ENCODE data around the gene FAF1.

Gene FAF1

GRCh38 chr1:50526431-50526830 lies 433.6 kb downstream of the FAF1 start:
- H3K4me2 ChIP-seq (ENCODE audit: low read length): no peak overlapping the region
- H3K27me3 ChIP-seq (ENCODE audit: control insufficient read depth, insufficient read depth, low read length): no peaks in the 10 kb centered on the region
- H3K9ac ChIP-seq (ENCODE audit: low read depth, low read length): no peak overlapping the region
- H3K4me1 ChIP-seq (ENCODE audit: control insufficient read depth, insufficient read depth, low read length): no peaks in the 10 kb centered on the region
- no peaks in the 10 kb centered on the region for H3K9me3 ChIP-seq (replicated peaks; ENCODE audit: low read length)
- no peaks in the 10 kb centered on the region for H3K36me3 ChIP-seq (ENCODE audit: insufficient read depth, low read length)
- H3K4me3 ChIP-seq (ENCODE audit: low read length): no peak overlapping the region

DNA sequence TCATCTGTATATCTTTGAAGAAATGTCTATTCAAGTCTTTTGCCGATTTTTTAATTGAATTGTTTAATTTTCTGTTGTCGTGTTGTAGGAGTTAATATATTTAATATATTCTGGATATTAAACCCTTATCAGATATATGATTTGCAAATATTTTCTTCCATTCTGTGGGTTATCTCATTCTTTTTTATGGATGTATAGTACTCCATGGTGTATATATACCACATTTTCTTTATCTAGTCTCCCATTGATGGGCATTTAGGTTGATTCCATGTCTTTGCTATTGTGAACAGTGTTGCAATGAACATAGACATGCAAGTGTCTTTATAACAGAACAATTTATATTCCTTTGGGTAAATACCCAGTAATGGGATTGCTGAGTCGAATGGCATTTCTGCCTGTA lies 436.5 kb downstream of the FAF1 start:
- Histone ChIP-seq H3K4me1 (ENCODE audit: control insufficient read depth, insufficient read depth, low read length) (no peaks in the 10 kb centered on the region), H3K4me2 (ENCODE audit: low read length) (no peak overlapping the region), H3K36me3 (ENCODE audit: insufficient read depth, low read length) (no peaks in the 10 kb centered on the region), H3K9ac (ENCODE audit: low read depth, low read length) (no peak overlapping the region), H3K27me3 (ENCODE audit: control insufficient read depth, insufficient read depth, low read length) (no peaks in the 10 kb centered on the region), H3K4me3 (ENCODE audit: low read length) (no peak overlapping the region), H3K9me3 (replicated peaks; ENCODE audit: low read length) (no peaks in the 10 kb centered on the region)

DNA sequence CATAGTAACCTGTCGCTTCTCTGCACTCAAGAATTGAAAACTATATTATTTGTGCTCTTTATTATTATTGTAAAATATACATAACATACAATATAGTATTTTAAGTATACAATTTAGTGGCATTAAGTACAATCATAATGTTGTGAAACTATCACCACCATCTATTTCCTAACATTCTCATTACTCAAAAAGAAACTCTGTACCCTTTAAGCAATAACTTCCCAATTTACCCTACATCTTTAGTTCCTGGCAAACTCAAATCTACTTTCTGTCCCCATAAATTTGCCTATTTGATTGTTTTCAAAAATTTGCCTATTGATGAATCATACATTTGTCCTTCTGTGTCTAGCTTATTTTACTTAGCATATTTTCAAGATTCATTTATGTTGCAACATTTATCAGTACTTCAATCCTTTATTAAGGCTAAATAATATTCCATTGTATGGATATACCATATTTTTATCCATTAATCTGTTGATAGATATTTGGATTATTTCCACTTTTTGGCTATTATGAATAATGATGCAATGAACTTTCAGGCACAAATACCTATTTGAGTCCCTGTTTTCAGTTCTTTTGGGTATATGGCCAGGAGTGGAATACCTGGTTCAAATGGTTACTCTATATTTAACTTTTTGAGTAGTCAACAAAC lies 437.2 kb downstream of the FAF1 start:
- Histone ChIP-seq H3K4me3 (ENCODE audit: low read length) (no peak overlapping the region), H3K4me1 (ENCODE audit: control insufficient read depth, insufficient read depth, low read length) (no peaks in the 10 kb centered on the region), H3K36me3 (ENCODE audit: insufficient read depth, low read length) (no peaks in the 10 kb centered on the region), H3K9me3 (replicated peaks; ENCODE audit: low read length) (no peaks in the 10 kb centered on the region), H3K27me3 (ENCODE audit: control insufficient read depth, insufficient read depth, low read length) (no peaks in the 10 kb centered on the region), H3K4me2 (ENCODE audit: low read length) (no peak overlapping the region), H3K9ac (ENCODE audit: low read depth, low read length) (no peak overlapping the region)

DNA sequence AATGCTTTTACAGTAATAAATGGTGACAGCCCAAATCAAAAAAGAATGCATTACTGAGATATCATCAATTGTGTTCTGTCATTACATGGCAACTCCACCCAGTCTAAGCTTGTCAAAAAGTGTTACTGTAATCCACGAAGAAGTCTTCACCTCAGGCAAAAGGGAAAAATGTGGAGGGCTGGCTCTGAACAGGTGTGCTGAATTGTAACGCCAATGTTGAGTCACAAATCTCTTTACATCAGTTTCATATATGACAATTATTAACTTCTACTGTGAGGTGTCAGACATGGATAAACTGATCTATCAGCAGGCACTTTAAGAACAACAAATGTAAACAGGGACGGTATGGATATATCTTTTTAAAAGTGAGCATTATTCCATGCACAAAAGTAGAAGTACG lies 438.4 kb downstream of the FAF1 start:
- H3K9ac ChIP-seq (ENCODE audit: low read depth, low read length): no peak overlapping the region
- no peaks in the 10 kb centered on the region for H3K36me3 ChIP-seq (ENCODE audit: insufficient read depth, low read length)
- H3K27me3 ChIP-seq (ENCODE audit: control insufficient read depth, insufficient read depth, low read length): no peaks in the 10 kb centered on the region
- H3K4me2 ChIP-seq (ENCODE audit: low read length): no peak overlapping the region
- no peaks in the 10 kb centered on the region for H3K9me3 ChIP-seq (replicated peaks; ENCODE audit: low read length)
- H3K4me1 ChIP-seq (ENCODE audit: control insufficient read depth, insufficient read depth, low read length): no peaks in the 10 kb centered on the region
- H3K4me3 ChIP-seq (ENCODE audit: low read length): no peak overlapping the region

DNA sequence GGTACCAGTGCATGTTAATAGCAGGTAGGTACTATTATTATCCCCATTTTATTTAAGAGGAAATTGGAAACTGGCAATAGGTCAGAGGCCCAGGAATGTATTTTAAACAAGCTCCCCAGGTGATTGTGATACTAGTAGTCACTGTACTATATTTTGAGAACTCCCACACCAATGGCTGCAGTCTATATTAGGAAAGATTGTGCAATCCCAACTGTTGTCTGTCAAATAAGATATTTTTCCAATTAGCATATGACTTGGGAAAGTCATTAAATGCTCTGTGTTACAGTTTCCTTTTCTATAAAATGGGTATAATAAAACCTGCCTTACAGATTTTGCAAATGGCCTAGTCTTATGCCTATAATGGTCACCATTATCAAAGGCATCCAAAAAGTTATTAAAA lies 442.6 kb downstream of the FAF1 start:
- no peaks in the 10 kb centered on the region for H3K9me3 ChIP-seq (replicated peaks; ENCODE audit: low read length)

DNA sequence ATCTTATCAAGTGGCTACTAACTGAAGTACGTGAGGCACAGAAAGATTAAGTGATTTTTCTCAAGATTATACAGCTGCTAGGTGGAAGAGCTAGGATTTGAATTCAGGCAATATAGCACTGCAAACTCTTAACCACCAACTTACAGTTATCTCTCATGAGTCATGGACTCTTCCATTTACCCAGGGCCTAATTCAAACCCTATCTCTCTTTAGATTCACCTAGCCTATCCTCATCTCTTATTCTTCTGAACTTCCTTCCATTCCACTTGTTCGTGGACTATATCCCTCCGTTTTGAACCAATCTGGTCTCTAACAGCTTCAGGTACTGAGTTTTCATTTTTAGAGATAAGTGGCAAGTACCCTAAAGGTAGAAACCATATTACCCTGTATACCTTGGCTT lies 444.0 kb downstream of the FAF1 start:
- Histone ChIP-seq H3K27me3 (ENCODE audit: control insufficient read depth, insufficient read depth, low read length) (no peaks in the 10 kb centered on the region), H3K9me3 (replicated peaks; ENCODE audit: low read length) (no peaks in the 10 kb centered on the region), H3K9ac (ENCODE audit: low read depth, low read length) (no peak overlapping the region), H3K4me1 (ENCODE audit: control insufficient read depth, insufficient read depth, low read length) (no peaks in the 10 kb centered on the region), H3K4me2 (ENCODE audit: low read length) (no peak overlapping the region), H3K4me3 (ENCODE audit: low read length) (no peak overlapping the region), H3K36me3 (ENCODE audit: insufficient read depth, low read length) (no peaks in the 10 kb centered on the region)

More for the DNA sequence above, 442.6 kb downstream of the FAF1 start:
- Histone ChIP-seq H3K4me3 (ENCODE audit: low read length) (no peak overlapping the region), H3K36me3 (ENCODE audit: insufficient read depth, low read length) (no peaks in the 10 kb centered on the region), H3K4me1 (ENCODE audit: control insufficient read depth, insufficient read depth, low read length) (no peaks in the 10 kb centered on the region), H3K27me3 (ENCODE audit: control insufficient read depth, insufficient read depth, low read length) (no peaks in the 10 kb centered on the region), H3K4me2 (ENCODE audit: low read length) (no peak overlapping the region), H3K9ac (ENCODE audit: low read depth, low read length) (no peak overlapping the region)

- Histone ChIP-seq H3K4me1 (ENCODE audit: control insufficient read depth, insufficient read depth, low read length) (no peaks in the 10 kb centered on the region), H3K9ac (ENCODE audit: low read depth, low read length) (no peak overlapping the region), H3K4me2 (ENCODE audit: low read length) (no peak overlapping the region), H3K9me3 (replicated peaks; ENCODE audit: low read length) (peaks cover 3% of the 10 kb centered on the region), H3K27me3 (ENCODE audit: control insufficient read depth, insufficient read depth, low read length) (no peaks in the 10 kb centered on the region), H3K36me3 (ENCODE audit: insufficient read depth, low read length) (no peaks in the 10 kb centered on the region), H3K4me3 (ENCODE audit: low read length) (no peak overlapping the region)
These were observed 452.0 kb downstream of the FAF1 start for GRCh38 chr1:50508040-50508586.

GRCh38 chr1:50505427-50505826 lies 454.6 kb downstream of the FAF1 start:
- H3K9me3 ChIP-seq (replicated peaks; ENCODE audit: low read length): peaks cover 3% of the 10 kb centered on the region
- no peaks in the 10 kb centered on the region for H3K27me3 ChIP-seq (ENCODE audit: control insufficient read depth, insufficient read depth, low read length)
- H3K9ac ChIP-seq (ENCODE audit: low read depth, low read length): no peak overlapping the region
- H3K4me2 ChIP-seq (ENCODE audit: low read length): no peak overlapping the region
- no peak overlapping the region for H3K4me3 ChIP-seq (ENCODE audit: low read length)
- no peaks in the 10 kb centered on the region for H3K36me3 ChIP-seq (ENCODE audit: insufficient read depth, low read length)
- no peaks in the 10 kb centered on the region for H3K4me1 ChIP-seq (ENCODE audit: control insufficient read depth, insufficient read depth, low read length)

GRCh38 chr1:50503515-50503914 lies 456.6 kb downstream of the FAF1 start:
- Histone ChIP-seq H3K36me3 (ENCODE audit: insufficient read depth, low read length) (no peaks in the 10 kb centered on the region), H3K4me3 (ENCODE audit: low read length) (no peak overlapping the region), H3K9ac (ENCODE audit: low read depth, low read length) (no peak overlapping the region), H3K4me1 (ENCODE audit: control insufficient read depth, insufficient read depth, low read length) (no peaks in the 10 kb centered on the region), H3K27me3 (ENCODE audit: control insufficient read depth, insufficient read depth, low read length) (no peaks in the 10 kb centered on the region), H3K4me2 (ENCODE audit: low read length) (no peak overlapping the region), H3K9me3 (replicated peaks; ENCODE audit: low read length) (peaks cover 3% of the 10 kb centered on the region)

DNA sequence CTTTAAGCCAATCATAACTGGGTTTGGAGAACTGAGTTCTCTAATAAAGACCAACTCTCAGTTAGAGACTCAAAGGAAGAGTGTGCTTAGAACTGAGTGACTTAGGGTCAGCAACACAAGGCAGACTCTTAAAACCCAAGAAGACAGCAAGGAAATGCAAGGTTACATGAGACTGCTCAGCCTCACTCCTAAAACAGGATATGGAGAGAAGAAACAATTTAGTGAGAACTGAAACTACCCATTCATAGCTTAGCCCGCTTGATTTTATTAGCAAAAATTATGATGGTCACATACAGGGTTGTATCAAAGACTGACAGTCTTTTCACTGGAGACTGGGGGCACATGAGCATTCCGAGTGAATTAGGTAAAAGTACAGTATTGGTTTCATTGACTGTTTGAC lies 457.9 kb downstream of the FAF1 start:
- Histone ChIP-seq H3K27me3 (ENCODE audit: control insufficient read depth, insufficient read depth, low read length) (no peaks in the 10 kb centered on the region), H3K36me3 (ENCODE audit: insufficient read depth, low read length) (no peaks in the 10 kb centered on the region), H3K9ac (ENCODE audit: low read depth, low read length) (no peak overlapping the region)

DNA sequence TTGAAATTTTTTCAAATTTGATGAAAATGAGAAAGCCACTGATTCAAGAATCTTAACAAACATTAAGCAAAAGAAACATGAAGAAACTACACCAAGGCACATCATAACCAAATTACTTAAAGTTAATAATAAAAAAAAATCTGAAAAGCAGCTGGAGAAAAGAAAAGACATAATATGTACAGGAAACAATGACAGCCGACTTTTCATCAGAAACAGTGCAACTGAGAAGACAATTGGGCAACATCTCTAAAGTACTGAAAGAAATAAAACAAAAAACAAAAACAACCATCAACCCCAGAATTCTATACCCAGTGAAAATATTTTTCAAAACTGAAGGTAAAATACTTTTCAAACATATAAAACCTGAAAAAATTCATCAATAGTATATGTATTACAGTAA lies 463.1 kb downstream of the FAF1 start:
- no peak overlapping the region for H3K9ac ChIP-seq (ENCODE audit: low read depth, low read length)
- no peaks in the 10 kb centered on the region for H3K9me3 ChIP-seq (replicated peaks; ENCODE audit: low read length)
- H3K27me3 ChIP-seq (ENCODE audit: control insufficient read depth, insufficient read depth, low read length): no peaks in the 10 kb centered on the region

More for the DNA sequence above, 457.9 kb downstream of the FAF1 start:
- Histone ChIP-seq H3K4me3 (ENCODE audit: low read length) (no peak overlapping the region), H3K9me3 (replicated peaks; ENCODE audit: low read length) (peaks cover 3% of the 10 kb centered on the region), H3K4me2 (ENCODE audit: low read length) (no peak overlapping the region), H3K4me1 (ENCODE audit: control insufficient read depth, insufficient read depth, low read length) (no peaks in the 10 kb centered on the region)

GRCh38 chr1:50493710-50494109 lies 466.4 kb downstream of the FAF1 start:
- H3K9me3 ChIP-seq (replicated peaks; ENCODE audit: low read length): no peaks in the 10 kb centered on the region
- no peak overlapping the region for H3K9ac ChIP-seq (ENCODE audit: low read depth, low read length)
- H3K36me3 ChIP-seq (ENCODE audit: insufficient read depth, low read length): peaks cover 10% of the 10 kb centered on the region
- H3K4me1 ChIP-seq (ENCODE audit: control insufficient read depth, insufficient read depth, low read length): no peaks in the 10 kb centered on the region
- no peak overlapping the region for H3K4me2 ChIP-seq (ENCODE audit: low read length)
- H3K27me3 ChIP-seq (ENCODE audit: control insufficient read depth, insufficient read depth, low read length): no peaks in the 10 kb centered on the region
- no peak overlapping the region for H3K4me3 ChIP-seq (ENCODE audit: low read length)

More for the DNA sequence above, 463.1 kb downstream of the FAF1 start:
- Histone ChIP-seq H3K4me2 (ENCODE audit: low read length) (no peak overlapping the region), H3K36me3 (ENCODE audit: insufficient read depth, low read length) (no peaks in the 10 kb centered on the region), H3K4me3 (ENCODE audit: low read length) (no peak overlapping the region), H3K4me1 (ENCODE audit: control insufficient read depth, insufficient read depth, low read length) (no peaks in the 10 kb centered on the region)
